Tibial nerve (tissue), 4 donors: Measurements from ENCODE around the gene DIAPH1.

Experiments used
- CTCF ChIP-seq, 5 experiments: fragments of 200-600 bp in 3 of 5; fragments of 450-650 bp in 2 of 5; sonication (generic) in 3 of 5; IDR thresholded peaks; one replicate each; pipeline ENCODE4 v1.5.1; 2016 to 2019; ENCODE audit warnings: antibody characterized with exemption in 5 of 5, mild to moderate bottlenecking in 3 of 5, moderate library complexity in 2 of 5
- EP300 ChIP-seq, 2 donors: sonication (generic); formaldehyde crosslinking; IDR thresholded peaks; one replicate each; pipeline ENCODE4 v1.6.1; 2017; ENCODE audit warnings: antibody characterized with exemption in 2 of 2, mild to moderate bottlenecking in 1 of 2
- POLR2A ChIP-seq, 2 donors: fragments of 450-650 bp; IDR thresholded peaks; one replicate each; pipeline ENCODE4 v1.6.1; 2017; ENCODE audit warnings: antibody characterized with exemption in 2 of 2, mild to moderate bottlenecking in 2 of 2, moderate library complexity in 2 of 2

DNA sequence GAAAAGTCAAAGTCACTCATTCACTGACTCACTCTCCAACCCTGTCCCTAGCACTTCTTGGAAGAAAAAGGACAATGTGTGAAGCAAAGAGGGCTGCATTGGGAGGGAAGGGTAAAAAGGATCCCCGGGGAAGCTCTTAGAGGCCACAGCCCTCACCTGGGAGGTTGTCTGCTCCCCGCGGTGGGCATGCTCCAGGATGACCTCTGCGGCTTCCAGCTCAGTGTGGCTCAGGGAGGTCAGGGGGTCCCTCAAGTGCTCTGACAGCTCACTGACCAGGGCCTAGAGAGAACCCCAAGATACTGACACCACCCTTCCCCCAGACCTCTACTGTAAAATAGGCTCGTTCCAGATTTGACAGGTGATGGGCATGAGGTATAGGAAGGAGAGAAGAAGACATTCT lies 28.4 kb upstream of the DIAPH1 start:
- no peak for TF ChIP-seq CTCF (IDR thresholded peaks at IDR 0.05)
- no peak for TF ChIP-seq POLR2A (IDR thresholded peaks at IDR 0.05)
- no peak for TF ChIP-seq EP300 (IDR thresholded peaks at IDR 0.05)
